Measurements from ENCODE around the gene LTBP1.
"Not testable (repeated sequence)": the region's sequence is repeated elsewhere in the genome, so short reads cannot be mapped to it uniquely, and the experiment has no call there.

LTBP1 gene

DNA sequence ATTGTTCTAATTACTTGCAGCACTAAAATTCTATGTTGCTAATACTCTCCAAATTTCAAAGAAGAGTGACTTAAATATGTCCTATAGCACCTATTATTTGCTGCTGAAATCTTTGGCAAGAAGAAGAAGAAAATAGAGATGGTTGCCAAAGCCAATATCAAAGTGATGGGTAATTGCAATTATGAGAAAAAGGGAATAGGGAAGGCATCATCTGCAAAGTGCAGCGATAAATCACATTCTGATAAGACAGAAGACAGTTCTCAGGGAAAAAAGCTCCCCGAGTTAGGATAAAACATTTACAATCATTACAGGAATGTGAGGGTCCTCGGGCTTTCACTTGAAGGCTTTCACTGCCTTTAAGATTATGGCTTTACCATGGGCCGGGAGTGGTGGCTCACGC, 457.6 kb downstream of the LTBP1 start:
- DNase-seq, result no peak

DNA sequence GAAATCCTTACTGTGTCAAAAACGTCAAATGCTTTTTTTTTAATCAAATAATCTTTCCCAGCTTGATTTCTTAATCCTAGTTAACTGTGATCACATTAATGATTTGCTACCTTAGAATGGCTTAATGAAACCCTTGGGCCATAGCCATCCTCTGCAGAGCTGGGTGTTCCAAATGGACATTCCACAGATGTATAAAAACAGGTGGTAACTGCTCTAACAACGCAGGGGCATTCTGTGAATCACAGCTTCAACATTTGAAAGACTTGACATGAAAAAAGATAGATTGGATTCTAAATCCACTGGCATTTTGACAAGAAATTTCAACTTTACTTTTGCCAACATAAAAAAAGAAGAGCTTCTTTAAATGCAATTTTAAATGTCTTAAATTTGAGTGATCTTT, 459.9 kb downstream of the LTBP1 start:
- no peak for DNase-seq

DNA sequence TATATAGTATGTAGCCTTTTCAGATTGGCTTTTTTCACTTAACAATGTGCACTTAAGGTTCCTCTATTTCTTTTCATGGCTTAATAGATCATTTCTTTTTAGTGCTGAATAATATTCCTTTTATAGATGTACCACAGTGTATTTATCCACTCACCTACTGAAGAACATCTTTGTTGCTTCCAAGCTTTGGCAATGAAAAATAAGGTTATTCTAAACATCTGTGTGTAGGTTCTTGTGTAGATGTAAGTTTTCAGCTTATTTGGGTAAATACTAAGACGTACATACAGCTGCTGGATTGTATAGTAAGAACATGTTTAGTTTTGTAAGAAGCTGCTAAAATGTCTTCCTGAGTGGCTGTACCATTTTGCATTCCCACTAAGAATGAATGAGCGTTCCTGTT, 461.4 kb downstream of the LTBP1 start:
- DNase-seq, result no peak

DNA sequence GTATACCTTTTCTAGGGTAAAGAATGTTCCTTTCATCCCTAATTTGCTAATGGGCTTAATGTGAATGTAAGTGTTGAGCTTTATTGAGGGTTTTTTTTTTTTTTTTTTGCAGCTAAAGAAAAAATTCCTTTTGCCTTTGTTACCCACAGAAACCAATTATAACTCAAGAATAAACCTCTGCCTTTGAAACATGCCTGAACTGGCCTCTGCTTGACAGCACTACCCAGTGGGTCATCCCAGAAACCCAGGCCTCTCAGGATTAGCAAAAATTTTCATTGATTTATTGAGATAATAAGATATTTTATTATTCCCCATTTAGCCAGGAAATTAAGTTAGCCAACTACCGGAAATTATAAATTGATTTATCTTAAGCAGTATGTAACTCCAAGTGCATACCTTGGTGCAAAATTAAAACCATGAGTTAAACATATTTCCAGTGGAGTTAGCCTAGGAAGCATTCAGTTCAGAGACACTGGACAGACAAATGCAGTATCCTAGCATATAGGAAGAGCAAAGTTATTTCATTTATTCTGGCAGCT, 462.7 kb downstream of the LTBP1 start:
- DNase-seq, result no peak

DNA sequence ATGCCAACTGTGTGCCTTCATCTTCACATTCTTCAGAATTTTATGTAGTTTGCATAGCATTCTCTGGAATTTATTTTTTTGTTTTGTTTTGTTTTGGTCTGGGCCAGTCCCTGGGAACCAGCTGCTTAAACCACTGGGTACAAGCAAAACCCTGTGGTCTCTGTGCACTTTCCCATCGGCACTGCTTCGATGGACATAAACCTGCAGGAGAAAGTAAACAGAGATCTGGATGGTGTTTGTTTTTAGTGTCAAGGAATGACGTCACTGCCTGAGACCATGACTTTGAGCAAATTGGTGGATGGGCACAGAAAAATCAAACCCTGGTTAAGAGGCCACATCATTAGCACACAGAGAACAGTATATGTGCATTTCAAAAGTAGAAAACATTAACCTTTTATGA, 465.0 kb downstream of the LTBP1 start:
- peak; percentile 15 for DNase-seq

DNA sequence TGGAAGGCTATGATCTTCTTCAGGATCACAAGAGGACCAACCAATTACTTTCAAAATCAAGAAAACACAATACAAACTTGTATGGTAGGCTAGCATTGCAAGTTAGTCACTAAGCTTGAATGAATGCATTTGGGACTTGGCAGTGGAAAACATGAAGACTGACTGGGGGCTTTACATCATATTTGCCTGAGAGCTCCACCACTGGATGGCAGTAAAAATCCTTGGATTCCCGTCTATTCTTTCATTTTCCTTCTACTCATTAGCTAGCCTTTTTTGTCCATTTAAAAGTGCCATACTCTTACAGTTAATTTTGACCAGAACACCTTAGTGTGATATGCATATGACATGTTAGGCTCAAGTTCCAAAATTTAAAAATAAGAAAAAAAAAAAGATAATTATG, 466.2 kb downstream of the LTBP1 start:
- DNase-seq, result no peak

DNA sequence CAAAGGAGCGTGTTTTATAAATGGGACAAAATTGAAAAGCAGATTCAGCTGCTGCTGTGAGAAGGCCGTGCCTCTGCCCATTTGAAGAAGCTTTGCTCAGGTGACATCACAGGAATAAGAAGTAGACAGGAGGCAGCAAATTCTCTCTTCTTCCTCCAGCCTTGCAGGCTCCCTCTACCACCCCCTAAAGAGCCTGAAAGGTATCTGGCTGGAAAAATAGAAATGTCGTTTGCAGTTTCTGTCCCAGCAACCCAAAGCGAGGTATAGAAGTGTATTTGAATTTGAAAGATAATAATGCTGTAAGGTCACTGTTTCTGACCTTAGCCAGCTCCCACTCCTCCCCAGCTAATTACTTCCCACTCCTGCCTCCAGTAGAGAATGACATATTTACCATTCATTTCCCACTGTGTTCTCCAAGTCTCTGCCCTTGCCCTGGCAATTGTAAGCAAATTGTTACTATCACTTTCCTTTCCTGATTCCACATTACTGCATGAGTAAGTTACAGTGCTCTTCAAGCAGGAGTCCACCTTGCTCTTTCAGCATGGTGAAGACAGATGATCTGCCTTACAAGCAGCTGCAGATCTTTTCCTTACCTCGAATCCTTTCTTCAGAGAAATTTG, 472.9 kb downstream of the LTBP1 start:
- no peak for DNase-seq

DNA sequence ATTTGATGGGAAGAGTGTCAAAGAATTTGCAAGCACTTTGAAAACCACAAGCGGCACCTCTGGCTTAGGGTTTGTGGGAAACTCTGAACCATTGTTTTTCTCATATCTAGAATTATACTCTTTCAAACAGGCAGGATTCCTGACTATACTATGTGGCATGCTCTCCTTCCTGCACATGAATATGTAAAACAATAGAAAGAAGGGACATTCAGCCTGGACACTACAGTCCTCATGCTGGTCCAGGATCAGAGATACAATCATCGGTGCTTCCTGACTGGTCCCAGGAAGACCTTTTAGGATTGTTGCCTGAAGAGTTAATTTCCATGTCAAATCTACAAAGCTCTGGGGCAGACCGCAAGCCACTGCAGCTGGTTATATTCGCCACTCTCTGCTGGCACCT, 474.0 kb downstream of the LTBP1 start:
- DNase-seq, result no peak

DNA sequence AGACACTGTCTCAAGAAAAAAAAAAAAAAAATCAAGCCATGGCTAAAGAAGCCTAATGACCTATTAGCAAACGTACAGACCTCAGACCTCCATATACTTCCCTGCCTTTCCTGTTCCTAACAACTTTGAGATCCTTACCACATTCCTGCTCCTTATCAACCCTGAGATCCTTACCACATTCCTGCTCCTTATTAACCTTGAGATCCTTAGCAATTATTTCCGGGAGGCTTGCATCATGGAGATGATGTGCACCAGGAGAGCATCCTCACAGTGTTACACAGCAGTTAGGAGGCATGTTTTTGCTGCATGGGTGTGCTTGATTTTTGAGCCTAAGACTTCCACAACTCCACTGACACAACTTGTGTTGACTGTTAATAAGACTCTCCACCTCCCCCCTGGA, 475.1 kb downstream of the LTBP1 start:
- DNase-seq, result no peak

DNA sequence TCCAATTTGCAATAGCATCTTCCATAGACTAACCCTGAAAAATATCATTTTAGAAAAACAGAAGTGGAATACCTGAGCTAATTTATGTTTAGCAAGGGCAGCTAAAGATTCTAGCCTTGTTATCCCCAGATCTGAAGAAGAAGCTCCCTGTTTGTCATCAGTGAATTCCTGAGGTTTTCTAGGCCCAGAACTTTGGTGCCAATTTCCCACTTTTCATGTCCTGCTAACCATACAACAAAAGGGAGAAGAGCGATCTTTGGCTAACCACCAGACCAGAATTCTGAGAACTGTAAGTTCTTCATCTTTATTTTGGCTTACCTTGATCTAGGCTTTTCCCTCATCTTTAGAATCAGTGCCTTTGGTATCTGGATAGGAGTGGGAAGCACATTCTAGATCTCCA, 478.4 kb downstream of the LTBP1 start:
- no peak for DNase-seq

DNA sequence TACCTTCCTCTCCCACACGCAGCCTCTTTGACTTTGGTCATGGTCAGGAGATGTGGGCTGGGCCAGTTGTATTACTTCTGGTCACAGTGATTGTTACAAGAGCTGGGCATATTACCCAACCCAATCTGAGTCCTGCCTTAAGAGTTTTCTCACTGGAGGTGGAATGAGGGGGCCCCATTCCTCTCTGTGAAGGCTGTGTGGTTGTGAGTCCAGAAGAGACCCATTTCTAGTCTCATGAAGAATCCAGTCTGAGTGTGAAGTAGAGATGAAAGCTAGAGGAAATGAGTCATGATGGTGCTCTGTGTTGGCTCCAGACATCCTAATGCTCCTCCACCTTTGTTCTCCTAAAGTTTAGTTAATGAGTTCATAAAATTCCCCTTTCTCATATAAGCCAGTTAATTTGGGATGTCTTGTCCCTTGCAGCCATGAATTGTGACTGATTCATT, 478.9 kb downstream of the LTBP1 start:
- DNase-seq, result no peak

DNA sequence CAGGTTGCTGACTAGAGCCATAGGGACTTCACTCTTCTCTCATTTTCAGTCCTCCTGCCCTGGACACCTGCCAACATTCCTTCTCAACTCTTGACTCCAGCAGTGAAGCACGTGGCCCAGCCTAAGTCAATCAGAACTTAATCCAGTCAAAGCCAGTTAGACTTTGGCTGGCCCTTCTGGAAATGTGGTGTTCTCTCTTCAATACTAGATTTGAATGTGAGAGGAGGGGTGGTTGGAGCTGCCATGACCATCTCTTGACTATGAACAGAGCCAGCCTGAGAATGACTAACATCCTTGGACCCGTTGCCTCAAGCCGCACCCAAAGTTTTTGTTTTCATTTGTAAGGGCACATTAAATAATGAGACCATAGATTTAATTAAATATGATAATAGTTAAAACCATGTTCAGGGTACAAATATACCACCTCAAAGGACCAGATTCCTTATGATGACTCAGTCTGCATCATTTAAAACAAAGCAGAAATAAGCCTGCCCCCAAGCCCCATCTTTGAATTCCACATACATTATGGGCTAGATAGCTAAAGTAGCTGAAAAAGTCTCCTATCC, 480.0 kb downstream of the LTBP1 start:
- no peak for DNase-seq

DNA sequence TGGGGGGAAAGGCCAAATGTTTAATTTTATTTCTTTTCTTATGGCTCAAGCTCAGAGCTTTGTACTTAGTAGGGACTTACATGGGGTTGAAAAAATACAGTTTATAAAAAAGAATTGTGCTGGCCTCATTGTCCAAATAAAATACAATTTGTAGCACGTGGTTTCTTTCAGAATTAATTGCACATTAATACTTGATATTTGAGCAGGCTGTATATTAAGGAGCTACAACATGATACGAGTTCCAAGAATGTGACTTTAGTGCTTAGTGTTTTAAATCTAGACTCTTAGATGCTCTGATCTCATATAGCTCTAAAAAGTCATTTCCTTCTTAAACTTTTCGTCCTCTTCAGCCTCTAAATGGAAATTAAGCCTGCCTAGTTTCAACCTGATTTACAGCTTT, 483.3 kb downstream of the LTBP1 start:
- no peak for DNase-seq

DNA sequence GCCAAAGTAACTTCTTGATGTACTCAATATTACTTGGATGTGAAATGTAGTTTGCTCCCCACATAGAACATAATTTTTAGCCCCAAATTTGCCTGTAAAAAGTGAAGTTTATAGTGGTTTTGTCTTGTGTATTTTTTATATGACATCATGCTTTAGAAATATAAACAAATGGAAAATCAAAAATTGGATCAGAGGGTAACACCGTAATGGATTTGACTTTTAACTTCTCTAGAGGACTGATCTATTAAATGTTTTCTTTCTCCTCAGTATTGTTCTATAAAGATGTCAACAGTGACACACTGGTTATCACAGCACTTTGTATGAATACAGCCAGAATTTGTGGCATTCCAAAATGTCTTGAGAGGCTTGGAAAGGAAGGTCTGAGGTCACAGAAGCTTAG, 484.1 kb downstream of the LTBP1 start:
- DNase-seq, result no peak

DNA sequence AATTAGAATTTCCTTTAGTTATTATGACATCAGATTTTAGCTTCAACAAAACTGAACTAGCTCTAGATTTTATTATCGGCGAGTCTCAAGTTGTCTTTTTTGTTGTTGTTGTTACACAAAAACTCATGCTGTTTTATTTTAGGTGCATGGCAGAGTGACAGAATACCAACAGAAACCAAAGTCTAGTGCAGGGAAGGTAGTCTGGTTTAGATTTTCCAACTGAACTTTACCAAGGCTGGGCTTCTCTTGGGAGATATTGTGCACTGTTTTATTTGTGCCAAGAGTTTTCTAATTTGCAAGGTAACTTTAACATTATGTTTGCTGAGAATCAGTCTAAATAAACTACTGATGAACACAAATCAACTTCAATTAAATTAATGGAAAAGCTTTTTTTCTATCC, 486.1 kb downstream of the LTBP1 start:
- no peak for DNase-seq

DNA sequence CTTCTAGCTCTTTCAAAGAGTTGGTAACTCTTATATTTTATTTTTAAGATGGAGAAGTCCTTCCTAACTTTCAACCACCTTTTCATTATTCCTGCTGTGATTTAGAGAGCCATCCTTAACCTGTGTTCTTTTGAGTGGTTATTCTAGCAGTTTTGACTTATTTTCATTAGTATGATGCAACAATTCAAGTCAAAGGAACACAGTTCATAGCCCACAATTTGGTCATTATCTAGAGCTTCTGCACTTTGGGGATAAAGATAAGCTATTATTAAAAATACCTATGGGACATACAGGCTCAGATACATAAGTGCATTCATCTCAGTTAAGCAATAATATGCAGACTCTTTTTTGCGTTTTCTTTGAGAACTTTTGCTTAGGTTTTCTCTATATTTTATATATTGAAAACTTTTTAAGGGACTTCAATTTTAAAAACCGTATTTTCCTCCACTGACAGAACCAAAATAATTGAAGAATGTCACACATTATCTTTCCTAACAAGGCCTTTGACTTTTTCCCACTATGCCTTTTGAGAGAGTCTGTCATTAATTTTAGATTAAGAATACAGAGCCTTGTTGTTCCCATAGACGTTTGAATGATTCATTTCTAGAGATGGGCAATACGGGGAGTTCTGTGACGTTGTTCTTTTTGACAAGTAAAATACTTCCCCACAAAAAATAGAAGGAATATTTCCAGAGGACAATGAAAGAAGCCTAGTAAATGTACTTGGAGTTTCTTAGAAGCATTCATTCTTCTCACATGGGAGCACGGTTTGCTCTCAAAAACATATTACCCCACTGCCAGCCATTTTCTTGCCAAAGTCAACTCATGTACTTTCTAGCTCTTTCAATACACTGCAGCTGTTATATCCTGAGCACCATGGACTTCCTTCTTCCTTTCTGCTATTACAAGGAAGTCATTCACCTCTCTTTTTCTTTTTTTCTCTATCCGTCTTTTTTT, 486.8 kb downstream of the LTBP1 start:
- no peak for DNase-seq

DNA sequence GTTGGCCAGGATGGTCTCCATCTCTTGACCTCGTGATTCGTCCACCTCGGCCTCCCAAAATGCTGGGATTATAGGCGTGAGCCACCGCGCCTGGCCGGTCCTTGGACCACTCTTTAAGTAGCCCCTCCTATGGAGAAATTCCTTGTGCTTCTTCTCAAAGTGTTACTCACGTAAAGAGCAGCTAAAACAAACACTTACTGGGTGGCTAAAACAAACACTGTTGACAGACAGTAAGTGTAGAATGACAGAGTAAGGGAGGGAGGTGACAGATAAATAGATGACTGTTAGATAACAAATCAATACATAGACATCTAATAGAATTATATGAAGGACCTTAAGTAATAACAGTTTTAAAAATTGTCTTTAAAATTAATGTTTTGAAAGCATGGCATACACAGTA, 488.8 kb downstream of the LTBP1 start:
- DNase-seq, result no peak

DNA sequence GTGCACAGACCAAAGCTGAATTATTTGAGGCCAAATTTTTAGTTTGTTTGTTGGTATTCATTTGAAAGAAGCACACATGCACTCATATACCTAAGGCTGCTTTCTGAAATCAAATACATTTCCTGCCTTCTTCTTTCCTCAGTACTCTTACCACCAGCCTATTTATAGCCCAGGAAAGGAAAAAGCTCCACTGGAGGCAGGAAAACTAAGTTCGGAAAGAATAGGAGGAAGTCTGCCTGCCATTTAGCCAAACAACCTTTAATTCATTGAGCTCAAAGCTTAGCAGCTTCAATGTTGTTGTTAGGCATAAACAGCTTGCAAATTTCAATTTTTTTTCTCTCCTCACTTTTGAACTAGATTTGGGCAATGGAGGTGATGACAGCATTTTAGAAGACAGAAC, 489.3 kb downstream of the LTBP1 start:
- no peak for DNase-seq

DNA sequence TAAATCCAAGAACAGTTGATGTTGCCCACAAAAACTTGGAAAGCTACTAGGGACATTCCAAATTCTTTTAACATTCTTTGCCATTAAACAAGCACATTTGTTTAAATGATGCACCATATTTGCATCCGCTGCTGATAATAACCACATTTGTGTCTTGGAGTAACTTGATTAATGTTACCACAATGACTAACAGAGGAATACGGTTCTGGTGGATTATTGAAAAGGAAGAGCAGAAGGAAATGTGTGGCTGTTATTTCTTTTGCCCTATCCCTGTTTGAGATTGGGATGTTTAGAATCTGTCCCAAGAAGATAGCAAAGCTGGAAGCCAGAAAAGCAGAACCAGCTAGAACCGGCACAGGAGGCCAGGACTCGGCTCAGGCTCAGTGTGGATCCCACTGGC, 490.5 kb downstream of the LTBP1 start:
- DNase-seq, result no peak

DNA sequence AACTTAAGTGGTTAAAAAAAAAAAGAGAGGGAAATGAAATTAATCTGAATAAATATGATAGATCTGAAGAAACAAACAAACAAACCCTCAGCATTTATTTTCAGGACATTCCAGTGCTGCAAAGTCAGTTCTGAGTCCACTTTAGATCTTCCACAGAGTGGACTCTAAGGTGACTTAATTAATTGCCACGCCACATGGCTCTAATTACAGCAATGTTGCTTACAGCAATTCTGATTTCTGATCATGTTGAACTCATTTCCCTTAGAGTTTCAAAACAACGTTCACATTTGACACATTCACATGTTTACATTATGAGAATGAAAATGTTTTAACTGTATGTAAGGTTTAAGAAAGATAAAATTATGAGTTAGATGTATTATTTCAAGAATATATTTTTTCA, 491.1 kb downstream of the LTBP1 start:
- DNase-seq, result no peak

DNA sequence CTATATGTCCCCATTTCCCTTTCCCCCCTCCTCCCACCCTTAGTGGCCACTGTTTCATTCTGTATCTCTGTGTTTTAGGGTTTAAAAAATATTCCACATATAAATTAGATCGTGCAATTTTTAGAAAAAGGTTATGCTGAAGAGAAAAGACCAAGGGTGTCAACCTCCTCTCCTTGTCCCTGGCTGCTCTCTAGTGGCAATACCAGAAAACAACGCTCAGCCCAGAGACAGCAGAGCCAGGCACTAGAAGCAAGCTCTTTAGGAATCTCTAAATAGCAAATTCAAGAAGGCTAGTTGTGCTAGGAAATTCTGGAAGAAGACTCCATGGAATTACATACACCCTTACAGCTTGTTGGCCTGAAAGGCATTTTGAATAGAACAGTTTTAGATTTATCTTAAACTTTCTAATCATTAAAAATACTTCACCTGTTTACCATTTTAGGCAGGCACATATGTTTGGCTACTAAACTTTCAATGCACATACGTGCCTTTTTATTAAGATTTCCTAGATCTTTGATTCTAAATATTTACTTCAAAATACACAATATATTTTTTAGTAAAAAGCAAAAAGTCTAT, 494.6 kb downstream of the LTBP1 start:
- peak; percentile 16 for DNase-seq

DNA sequence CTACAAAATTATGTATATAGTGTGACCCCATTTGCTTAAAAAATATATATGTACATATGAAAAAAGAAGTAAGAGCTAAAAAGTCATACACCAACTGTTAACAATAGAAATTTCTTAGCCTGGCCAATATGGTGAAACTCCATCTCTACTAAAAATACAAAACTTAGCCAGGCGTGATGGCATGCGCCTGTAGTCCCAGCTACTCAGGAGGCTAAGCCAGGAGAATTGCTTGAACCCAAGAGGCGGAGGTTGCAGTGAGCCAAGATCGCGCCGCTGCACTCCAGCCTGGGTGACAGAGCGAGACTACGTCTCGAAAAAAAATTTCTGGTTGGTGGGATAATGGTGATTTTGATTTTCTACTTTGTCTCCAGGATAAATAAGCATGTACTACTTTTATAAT, 495.3 kb downstream of the LTBP1 start:
- DNase-seq, result not testable (repeated sequence)

DNA sequence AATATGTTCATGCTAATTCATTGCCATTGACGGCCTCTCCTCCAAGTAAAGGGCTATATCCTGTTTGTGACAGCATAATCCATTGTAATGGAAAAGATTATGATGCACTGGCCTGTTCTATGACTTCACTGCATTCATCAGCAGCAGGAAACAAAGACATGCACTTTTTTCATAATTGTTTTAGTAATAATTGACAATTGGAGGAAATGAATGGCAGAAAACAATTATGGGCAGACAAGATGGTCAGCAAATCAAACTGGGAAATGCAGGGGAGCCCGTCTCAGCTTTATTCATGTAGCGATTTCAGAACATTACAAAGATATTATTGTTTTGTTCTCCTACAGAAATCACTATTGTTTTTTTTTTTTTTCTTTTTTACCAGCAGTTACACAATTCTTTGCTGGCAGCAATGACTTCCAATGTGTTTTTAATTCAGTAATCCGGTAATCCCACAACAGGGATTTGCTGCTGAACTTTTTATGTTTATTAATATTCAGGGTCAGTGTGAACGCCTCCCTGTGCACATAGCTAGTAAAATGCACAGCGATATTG, 495.9 kb downstream of the LTBP1 start:
- DNase-seq, result no peak

All from NCI-H146 (cell line).